ENCODE data around the gene TRAF3IP1.
A peak's percentile ranks its signal among the peaks of the same experiment; 100 is the strongest.

Gene TRAF3IP1

GRCh38 chr2:238397356-238397755 is 77.0 kb downstream of the TRAF3IP1 start:
- Histone ChIP-seq H3K9ac (ENCODE audit: low read depth, low read length, poor library complexity) (peak overlapping the region; percentile 56), H3K14ac (ENCODE audit: low read length) (no peak overlapping the region), H2AK5ac (ENCODE audit: low read depth, low read length) (peak overlapping the region; percentile 6), H3K9me3 (replicated peaks in 1 of 2; ENCODE audit: control insufficient read depth in 2 of 2, insufficient read depth in 1 of 2, low read depth in 1 of 2, low read length in 2 of 2) (no peaks in the 10 kb centered on the region), H4K91ac (ENCODE audit: low read depth, low read length, poor library complexity) (no peak overlapping the region), H2BK120ac (ENCODE audit: low read depth, low read length) (no peak overlapping the region), H3K79me1 (ENCODE audit: low read depth, low read length) (no peaks in the 10 kb centered on the region), H2BK12ac (ENCODE audit: low read length) (no peak overlapping the region), H3K18ac (ENCODE audit: low read length) (peak overlapping the region; percentile 59), H3K27ac (replicated peaks; ENCODE audit: low read length) (no peak overlapping the region), H3K4ac (ENCODE audit: low read length) (no peak overlapping the region), H4K8ac (ENCODE audit: low read depth, low read length) (peak overlapping the region; percentile 7), H3K4me2 (ENCODE audit: insufficient read depth, low read length, poor library complexity, severe bottlenecking) (no peak overlapping the region), H2BK15ac (ENCODE audit: low read length) (no peak overlapping the region), H3K23ac (ENCODE audit: low read depth, low read length, poor library complexity) (peak overlapping the region; percentile 3), H2AFZ (ENCODE audit: low read length) (peak overlapping the region; percentile 77), H3K36me3 (replicated peaks in 1 of 2; ENCODE audit: control insufficient read depth in 2 of 2, insufficient read depth in 2 of 2, low read length in 2 of 2) (peaks cover 3 to 13% of the 10 kb centered on the region in 2 donors), H3K4me3 (ENCODE audit: low read length in 2 of 2) (no peak overlapping the region), H2BK5ac (ENCODE audit: low read length) (peak overlapping the region; percentile 26), H3K4me1 (ENCODE audit: control insufficient read depth in 2 of 2, insufficient read depth in 1 of 2, low read depth in 1 of 2, low read length in 2 of 2) (peaks cover 8 to 15% of the 10 kb centered on the region in 2 donors), H3K27me3 (ENCODE audit: control insufficient read depth in 3 of 3, insufficient read depth in 3 of 3, low read depth in 1 of 3, low read length in 3 of 3) (no peaks in the 10 kb centered on the region)
- no peak for DNase-seq (ENCODE audit: low spot score)
- no CpG with 5 or more reads among the region's 14 CpGs for WGBS, 2 donors (ENCODE audit: extremely low coverage in 2 of 2, insufficient read length in 2 of 2, insufficient replicate concordance in 1 of 2)

GRCh38 chr2:238398577-238398976 is 78.3 kb downstream of the TRAF3IP1 start:
- H2BK15ac ChIP-seq (ENCODE audit: low read length) = no peak overlapping the region
- H3K4me1 ChIP-seq (ENCODE audit: control insufficient read depth in 2 of 2, insufficient read depth in 1 of 2, low read depth in 1 of 2, low read length in 2 of 2) = peaks cover 8 to 15% of the 10 kb centered on the region in 2 donors
- H3K14ac ChIP-seq (ENCODE audit: low read length) = no peak overlapping the region
- H3K23ac ChIP-seq (ENCODE audit: low read depth, low read length, poor library complexity) = no peak overlapping the region
- no peaks in the 10 kb centered on the region for H3K27me3 ChIP-seq (ENCODE audit: control insufficient read depth in 3 of 3, insufficient read depth in 3 of 3, low read depth in 1 of 3, low read length in 3 of 3)
- no CpG with 5 or more reads among the region's 6 CpGs for WGBS, 2 donors (ENCODE audit: extremely low coverage in 2 of 2, insufficient read length in 2 of 2, insufficient replicate concordance in 1 of 2)
- H4K91ac ChIP-seq (ENCODE audit: low read depth, low read length, poor library complexity) = no peak overlapping the region
- H2BK5ac ChIP-seq (ENCODE audit: low read length) = no peak overlapping the region
- no peak overlapping the region for H2BK12ac ChIP-seq (ENCODE audit: low read length)
- no peak overlapping the region for H3K4me2 ChIP-seq (ENCODE audit: insufficient read depth, low read length, poor library complexity, severe bottlenecking)
- no peak overlapping the region for H2AK5ac ChIP-seq (ENCODE audit: low read depth, low read length)
- no peak overlapping the region for H3K18ac ChIP-seq (ENCODE audit: low read length)
- no peak overlapping the region for H3K4me3 ChIP-seq (ENCODE audit: low read length in 2 of 2)
- DNase-seq (ENCODE audit: low spot score) = no peak
- no peak overlapping the region for H3K27ac ChIP-seq (replicated peaks; ENCODE audit: low read length)
- no peaks in the 10 kb centered on the region for H3K9me3 ChIP-seq (replicated peaks in 1 of 2; ENCODE audit: control insufficient read depth in 2 of 2, insufficient read depth in 1 of 2, low read depth in 1 of 2, low read length in 2 of 2)
- no peak overlapping the region for H4K8ac ChIP-seq (ENCODE audit: low read depth, low read length)
- H2BK120ac ChIP-seq (ENCODE audit: low read depth, low read length) = no peak overlapping the region
- H2AFZ ChIP-seq (ENCODE audit: low read length) = no peak overlapping the region
- no peak overlapping the region for H3K9ac ChIP-seq (ENCODE audit: low read depth, low read length, poor library complexity)
- no peaks in the 10 kb centered on the region for H3K79me1 ChIP-seq (ENCODE audit: low read depth, low read length)
- H3K4ac ChIP-seq (ENCODE audit: low read length) = no peak overlapping the region
- H3K36me3 ChIP-seq (replicated peaks in 1 of 2; ENCODE audit: control insufficient read depth in 2 of 2, insufficient read depth in 2 of 2, low read length in 2 of 2) = peaks cover 3 to 15% of the 10 kb centered on the region in 2 donors

- no peak overlapping the region for H4K8ac ChIP-seq (ENCODE audit: low read depth, low read length)
- H3K4me3 ChIP-seq (ENCODE audit: low read length in 2 of 2) = no peak overlapping the region
Measured at GRCh38 chr2:238399094-238399493, 78.8 kb downstream of the TRAF3IP1 start.

GRCh38 chr2:238401551-238401950 is 81.2 kb downstream of the TRAF3IP1 start:
- Histone ChIP-seq H4K91ac (ENCODE audit: low read depth, low read length, poor library complexity) (no peak overlapping the region), H2BK15ac (ENCODE audit: low read length) (no peak overlapping the region), H2AK5ac (ENCODE audit: low read depth, low read length) (no peak overlapping the region), H3K4me1 (ENCODE audit: control insufficient read depth in 2 of 2, insufficient read depth in 1 of 2, low read depth in 1 of 2, low read length in 2 of 2) (peaks cover 9 to 13% of the 10 kb centered on the region in 2 donors), H3K79me1 (ENCODE audit: low read depth, low read length) (no peaks in the 10 kb centered on the region), H3K27ac (replicated peaks; ENCODE audit: low read length) (no peak overlapping the region), H2AFZ (ENCODE audit: low read length) (no peak overlapping the region), H3K18ac (ENCODE audit: low read length) (no peak overlapping the region), H3K4ac (ENCODE audit: low read length) (no peak overlapping the region), H3K27me3 (ENCODE audit: control insufficient read depth in 3 of 3, insufficient read depth in 3 of 3, low read depth in 1 of 3, low read length in 3 of 3) (no peaks in the 10 kb centered on the region), H4K8ac (ENCODE audit: low read depth, low read length) (no peak overlapping the region), H3K4me3 (ENCODE audit: low read length in 2 of 2) (no peak overlapping the region), H2BK12ac (ENCODE audit: low read length) (no peak overlapping the region), H3K14ac (ENCODE audit: low read length) (no peak overlapping the region), H3K9me3 (replicated peaks in 1 of 2; ENCODE audit: control insufficient read depth in 2 of 2, insufficient read depth in 1 of 2, low read depth in 1 of 2, low read length in 2 of 2) (no peaks in the 10 kb centered on the region), H3K23ac (ENCODE audit: low read depth, low read length, poor library complexity) (no peak overlapping the region), H2BK120ac (ENCODE audit: low read depth, low read length) (no peak overlapping the region), H3K36me3 (replicated peaks in 1 of 2; ENCODE audit: control insufficient read depth in 2 of 2, insufficient read depth in 2 of 2, low read length in 2 of 2) (peaks cover 3 to 15% of the 10 kb centered on the region in 2 donors), H3K9ac (ENCODE audit: low read depth, low read length, poor library complexity) (no peak overlapping the region), H2BK5ac (ENCODE audit: low read length) (no peak overlapping the region), H3K4me2 (ENCODE audit: insufficient read depth, low read length, poor library complexity, severe bottlenecking) (no peak overlapping the region)
- WGBS, 2 donors (ENCODE audit: extremely low coverage in 2 of 2, insufficient read length in 2 of 2, insufficient replicate concordance in 1 of 2) = no CpG with 5 or more reads among the region's 8 CpGs
- DNase-seq (ENCODE audit: low spot score) = no peak

More at GRCh38 chr2:238399094-238399493, 78.8 kb downstream of the TRAF3IP1 start:
- Histone ChIP-seq H2BK5ac (ENCODE audit: low read length) (no peak overlapping the region), H3K79me1 (ENCODE audit: low read depth, low read length) (no peaks in the 10 kb centered on the region), H3K9me3 (replicated peaks in 1 of 2; ENCODE audit: control insufficient read depth in 2 of 2, insufficient read depth in 1 of 2, low read depth in 1 of 2, low read length in 2 of 2) (no peaks in the 10 kb centered on the region), H3K4ac (ENCODE audit: low read length) (no peak overlapping the region), H2AFZ (ENCODE audit: low read length) (no peak overlapping the region), H3K27me3 (ENCODE audit: control insufficient read depth in 3 of 3, insufficient read depth in 3 of 3, low read depth in 1 of 3, low read length in 3 of 3) (no peaks in the 10 kb centered on the region), H3K27ac (replicated peaks; ENCODE audit: low read length) (no peak overlapping the region), H3K18ac (ENCODE audit: low read length) (no peak overlapping the region), H3K14ac (ENCODE audit: low read length) (no peak overlapping the region), H3K9ac (ENCODE audit: low read depth, low read length, poor library complexity) (no peak overlapping the region), H2AK5ac (ENCODE audit: low read depth, low read length) (no peak overlapping the region), H2BK12ac (ENCODE audit: low read length) (no peak overlapping the region), H3K4me2 (ENCODE audit: insufficient read depth, low read length, poor library complexity, severe bottlenecking) (no peak overlapping the region), H3K23ac (ENCODE audit: low read depth, low read length, poor library complexity) (no peak overlapping the region), H4K91ac (ENCODE audit: low read depth, low read length, poor library complexity) (no peak overlapping the region), H3K4me1 (ENCODE audit: control insufficient read depth in 2 of 2, insufficient read depth in 1 of 2, low read depth in 1 of 2, low read length in 2 of 2) (peaks cover 8 to 15% of the 10 kb centered on the region in 2 donors), H3K36me3 (replicated peaks in 1 of 2; ENCODE audit: control insufficient read depth in 2 of 2, insufficient read depth in 2 of 2, low read length in 2 of 2) (peaks cover 3 to 15% of the 10 kb centered on the region in 2 donors), H2BK15ac (ENCODE audit: low read length) (no peak overlapping the region), H2BK120ac (ENCODE audit: low read depth, low read length) (no peak overlapping the region)
- no CpG with 5 or more reads among the region's 2 CpGs for WGBS, 2 donors (ENCODE audit: extremely low coverage in 2 of 2, insufficient read length in 2 of 2, insufficient replicate concordance in 1 of 2)
- no peak for DNase-seq (ENCODE audit: low spot score)

All from neuronal stem cell (in vitro differentiated cells).